Esophagus muscularis mucosa (tissue), 4 donors: ENCODE data around the gene ZC3H6. TPM values are rescaled to one million over a fixed set of nuclear protein-coding genes. Genes with fewer than 3 reads are reported as not detected.
A peak's percentile ranks its signal among the peaks of the same experiment; 100 is the strongest.

Source experiments
- DNase-seq: peaks from one replicate; pipeline ENCODE4 v3.0.0-alpha.2; 2017; ENCODE audit errors: extremely low spot score
- H3K27ac ChIP-seq, 4 donors: fragments of 200-600 bp; sonication (generic); replicated peaks in 1 of 4; 1 replicate in 3 of 4; 2 replicates in 1 of 4; pipeline ENCODE4 v1.5.1; 2016 to 2019; ENCODE audit warnings: mild to moderate bottlenecking in 1 of 4
- H3K27me3 ChIP-seq, 4 donors: fragments of 200-600 bp; sonication (generic); one replicate each; pipeline versions ENCODE4 v1.5.1 to v1.6.0; 2016 to 2019
- H3K36me3 ChIP-seq, 4 donors: fragments of 200-600 bp; sonication (generic); one replicate each; pipeline ENCODE4 v1.5.1; 2016 to 2019
- H3K4me1 ChIP-seq, 4 donors: fragments of 200-600 bp; sonication (generic); one replicate each; pipeline ENCODE4 v1.5.1; 2016 to 2019
- H3K4me3 ChIP-seq, 4 donors: fragments of 200-600 bp; sonication (generic); 1 replicate in 2 of 4; 2 replicates in 2 of 4; pipeline ENCODE4 v1.5.1; 2016 to 2019; ENCODE audit warnings: mild to moderate bottlenecking in 4 of 4, moderate library complexity in 1 of 4
- H3K9me3 ChIP-seq, 4 donors: fragments of 200-600 bp; sonication (generic); 1 replicate in 3 of 4; 2 replicates in 1 of 4; pipeline ENCODE4 v1.5.1; 2016 to 2019
- CTCF ChIP-seq, 3 experiments: fragments of 200-600 bp in 2 of 3; fragments of 450-650 bp in 1 of 3; sonication (generic) in 2 of 3; IDR thresholded peaks; one replicate each; pipeline ENCODE4 v1.5.1; 2017 to 2019; ENCODE audit warnings: antibody characterized with exemption in 3 of 3, mild to moderate bottlenecking in 2 of 3, moderate library complexity in 1 of 3
- EP300 ChIP-seq: sonication (generic); formaldehyde crosslinking; IDR thresholded peaks from one replicate; pipeline ENCODE4 v1.6.1; 2017; ENCODE audit warnings: antibody characterized with exemption
- POLR2A ChIP-seq: fragments of 450-650 bp; IDR thresholded peaks from one replicate; pipeline ENCODE4 v1.6.1; 2017; ENCODE audit warnings: antibody characterized with exemption, moderate library complexity, mild to moderate bottlenecking, low read depth
- POLR2AphosphoS5 ChIP-seq, 2 donors: sonication (generic); formaldehyde crosslinking; IDR thresholded peaks; one replicate each; pipeline ENCODE4 v1.6.1; 2017; ENCODE audit warnings: antibody characterized with exemption in 2 of 2
- WGBS: methylation state at CpG from one replicate; pipeline ENCODE4 v1.1.5; 2018; 5-methylcytosine and 5-hydroxymethylcytosine counted together
- intact Hi-C: fragments of 100-400 bp; cut with DNase I; formaldehyde crosslinking; loops from one replicate; pipeline ENCODE4 v1.15.1; 2023
- total RNA-seq, 4 donors: library from RNA; depleted of rRNA; stranded (reverse); fragments of >200 nt; gene quantifications; one replicate each; pipeline versions ENCODE4 v1.1.0 to v1.2.1, GENCODE V29; 2016

The ZC3H6 gene
- total RNA-seq, 4 donors from 2014 or later: 12.8 to 22.0 (median 16.8) TPM

GRCh38 chr2:112244854-112245253 lies 30.5 kb upstream of the ZC3H6 start:
- no peak for TF ChIP-seq POLR2AphosphoS5 (IDR thresholded peaks at IDR 0.05)
- no peak for TF ChIP-seq POLR2A
- TF ChIP-seq CTCF (IDR thresholded peaks at IDR 0.05): no peak
- no peak for TF ChIP-seq EP300
- Histone ChIP-seq H3K27ac (no peak overlapping the region), H3K36me3 (peaks cover 0 to 52% (median 28%) of the 10 kb centered on the region in 4 donors), H3K4me3 (no peak overlapping the region), H3K27me3 (no peaks in the 10 kb centered on the region), H3K4me1 (no peaks in the 10 kb centered on the region), H3K9me3 (no peaks in the 10 kb centered on the region)
- 100% methylated on average over 1 of the region's 1 CpG for WGBS
- no peak for DNase-seq
- intact Hi-C loops: no loop called here

- intact Hi-C loops: loop anchor here (10.0 kb wide), 1 partner anchor 196 kb away; the partner anchor contains the start of gene TMEM87B
- TF ChIP-seq POLR2AphosphoS5 (IDR thresholded peaks at IDR 0.05) (no peak), POLR2A (no peak)
- no peaks in the 10 kb centered on the region for H3K9me3 ChIP-seq
- no peak overlapping the region for H3K4me3 ChIP-seq
- no peaks in the 10 kb centered on the region for H3K27me3 ChIP-seq
- WGBS: 81% methylated on average over 3 of the region's 3 CpGs
- no peak overlapping the region for H3K27ac ChIP-seq
- peaks cover 4 to 20% (median 16%) of the 10 kb centered on the region in 4 donors for H3K4me1 ChIP-seq
- DNase-seq: no peak
- H3K36me3 ChIP-seq: peaks cover 0 to 36% (median 26%) of the 10 kb centered on the region in 4 donors
Measured at GRCh38 chr2:112251271-112251670, 24.1 kb upstream of the ZC3H6 start.

GRCh38 chr2:112253261-112253815 lies 22.1 kb upstream of the ZC3H6 start:
- intact Hi-C loops: loop anchor here (10.0 kb wide), 1 partner anchor 199 kb away; the partner anchor contains the start of gene TMEM87B
- DNase-seq: no peak
- no peak for TF ChIP-seq POLR2A
- no peak for TF ChIP-seq POLR2AphosphoS5 (IDR thresholded peaks at IDR 0.05)
- no peak for TF ChIP-seq EP300
- no peak for TF ChIP-seq CTCF (IDR thresholded peaks at IDR 0.05)
- Histone ChIP-seq H3K4me1 (peaks cover 4 to 20% (median 16%) of the 10 kb centered on the region in 4 donors), H3K36me3 (peaks cover 0 to 16% (median 11%) of the 10 kb centered on the region in 4 donors), H3K27ac (no peak overlapping the region), H3K4me3 (no peak overlapping the region), H3K9me3 (no peaks in the 10 kb centered on the region), H3K27me3 (no peaks in the 10 kb centered on the region)
- 83% methylated on average over 5 of the region's 5 CpGs for WGBS

- TF ChIP-seq POLR2A (peak; percentile 59), POLR2AphosphoS5 (IDR thresholded peaks at IDR 0.05) (peak; percentile 87 to 92), EP300 (no peak), CTCF (IDR thresholded peaks at IDR 0.05) (no peak)
- H3K36me3 ChIP-seq: peaks cover 0 to 2% (median under 1%) of the 10 kb centered on the region in 4 donors
- no peaks in the 10 kb centered on the region for H3K9me3 ChIP-seq
- intact Hi-C loops: loop anchor here (10.0 kb wide), 1 partner anchor 200 kb away; the partner anchor contains the start of gene TMEM87B
- DNase-seq: peak; percentile 95
- peak within 1 kb of the TSS; percentile 62 to 80 (median 74) for H3K4me3 ChIP-seq
- peak within 1 kb of the TSS; percentile 74 to 85 (median 80) for H3K27ac ChIP-seq
- H3K4me1 ChIP-seq: peaks cover 4 to 26% (median 22%) of the 10 kb centered on the region in 4 donors
- under 1% methylated on average over 41 of the region's 68 CpGs for WGBS
- no peaks in the 10 kb centered on the region for H3K27me3 ChIP-seq
Measured at GRCh38 chr2:112254466-112255240, 20.7 kb upstream of the ZC3H6 start, which contains the start of gene ZC3H8. ZC3H8 (minus strand) TSS chr2:112255042; CDS start chr2:112254981, 61 bp downstream.

- H3K36me3 ChIP-seq: no peaks in the 10 kb centered on the region
- peaks cover 4 to 29% (median 25%) of the 10 kb centered on the region in 4 donors for H3K4me1 ChIP-seq
- no peak for DNase-seq
- no peaks in the 10 kb centered on the region for H3K9me3 ChIP-seq
- no peak overlapping the region for H3K4me3 ChIP-seq
- 84% methylated on average over 2 of the region's 2 CpGs for WGBS
- H3K27ac ChIP-seq: no peak overlapping the region
- H3K27me3 ChIP-seq: no peaks in the 10 kb centered on the region
- no peak for TF ChIP-seq EP300
- TF ChIP-seq POLR2AphosphoS5 (IDR thresholded peaks at IDR 0.05): no peak
- intact Hi-C loops: loop anchor here (10.0 kb wide), 1 partner anchor 201 kb away; the partner anchor contains the start of gene TMEM87B
Measured at GRCh38 chr2:112255875-112256274, 19.5 kb upstream of the ZC3H6 start.
